Erythroblast (primary cell): Measurements from ENCODE around the gene ACACB.

Source experiments
- GATA1 ChIP-seq: IDR thresholded peaks from 2 replicates; pipeline ENCODE4 v1.6.1; 2011; ENCODE audit warnings: low read depth, mild to moderate bottlenecking, control low read depth, low read length, moderate library complexity
- POLR2A ChIP-seq: IDR thresholded peaks from 2 replicates; pipeline ENCODE4 v1.6.1; 2011; ENCODE audit warnings: mild to moderate bottlenecking, low read length

- TF ChIP-seq POLR2A, result no peak
- TF ChIP-seq GATA1, result no peak
These were observed 2.6 kb upstream of the ACACB start for GRCh38 chr12:109113661-109114321.
